Measurements from ENCODE around the gene RBFOX1. TPM values are rescaled to one million over a fixed set of nuclear protein-coding genes. Genes with fewer than 3 reads are reported as not detected.

Gene RBFOX1
- total RNA-seq, 2 experiments from 2014 or later: not detected

GRCh38 chr16:7541026-7541425 lies 208.4 kb downstream of the RBFOX1 start:
- intact Hi-C loops (cut with micrococcal nuclease): no loop called here
- ChIA-PET CTCF (no interaction called here), POLR2A (no interaction called here)
- no peaks in the 10 kb centered on the region for H3K27me3 Mint-ChIP-seq
- no peaks in the 10 kb centered on the region for H3K36me3 Mint-ChIP-seq
- no peaks in the 10 kb centered on the region for H3K4me1 Mint-ChIP-seq (ENCODE audit: low read depth)
- no peak overlapping the region for H3K4me3 Mint-ChIP-seq
- H3K27ac Mint-ChIP-seq: no peak overlapping the region
- H3K9me3 Mint-ChIP-seq: peaks cover 33% of the 10 kb centered on the region
- DNase-seq: no peak

GRCh38 chr16:7545251-7545650 lies 212.6 kb downstream of the RBFOX1 start:
- Mint-ChIP-seq H3K27me3 (no peaks in the 10 kb centered on the region), H3K36me3 (no peaks in the 10 kb centered on the region), H3K27ac (no peak overlapping the region), H3K4me1 (ENCODE audit: low read depth) (no peaks in the 10 kb centered on the region), H3K4me3 (no peak overlapping the region), H3K9me3 (peaks cover 26% of the 10 kb centered on the region)
- ChIA-PET POLR2A (no interaction called here), CTCF (no interaction called here)
- no peak for DNase-seq
- intact Hi-C loops (cut with micrococcal nuclease): no loop called here

- ChIA-PET POLR2A (no interaction called here), CTCF (no interaction called here)
- no peak for DNase-seq
- intact Hi-C loops (cut with micrococcal nuclease): no loop called here
- Mint-ChIP-seq H3K27ac (no peak overlapping the region), H3K9me3 (peaks cover 17% of the 10 kb centered on the region), H3K27me3 (no peaks in the 10 kb centered on the region), H3K4me1 (ENCODE audit: low read depth) (no peaks in the 10 kb centered on the region), H3K36me3 (no peaks in the 10 kb centered on the region), H3K4me3 (no peak overlapping the region)
Observed at GRCh38 chr16:7546948-7547347, 214.3 kb downstream of the RBFOX1 start.

- no peak overlapping the region for H3K4me3 Mint-ChIP-seq
- CTCF ChIA-PET: no interaction called here
- DNase-seq: no peak
- POLR2A ChIA-PET: no interaction called here
- intact Hi-C loops (cut with micrococcal nuclease): no loop called here
- no peaks in the 10 kb centered on the region for H3K36me3 Mint-ChIP-seq
- H3K9me3 Mint-ChIP-seq: peaks cover 22% of the 10 kb centered on the region
- no peaks in the 10 kb centered on the region for H3K27me3 Mint-ChIP-seq
- H3K27ac Mint-ChIP-seq: no peak overlapping the region
- H3K4me1 Mint-ChIP-seq (ENCODE audit: low read depth): no peaks in the 10 kb centered on the region
Observed at GRCh38 chr16:7547736-7548135, 215.1 kb downstream of the RBFOX1 start.

- Mint-ChIP-seq H3K4me1 (ENCODE audit: low read depth) (no peaks in the 10 kb centered on the region), H3K27ac (no peak overlapping the region), H3K4me3 (no peak overlapping the region), H3K27me3 (no peaks in the 10 kb centered on the region), H3K9me3 (peaks cover 22% of the 10 kb centered on the region), H3K36me3 (no peaks in the 10 kb centered on the region)
- ChIA-PET POLR2A (no interaction called here), CTCF (interaction anchor here (0.6 kb wide), 1 partner anchor 69 kb away, joined by 3 read pairs; no protein-coding TSS in a partner anchor)
- intact Hi-C loops (cut with micrococcal nuclease): no loop called here
- DNase-seq: no peak
Observed at GRCh38 chr16:7548796-7549318, 216.2 kb downstream of the RBFOX1 start.

GRCh38 chr16:7550096-7550495 lies 217.5 kb downstream of the RBFOX1 start:
- ChIA-PET CTCF (no interaction called here), POLR2A (no interaction called here)
- H3K36me3 Mint-ChIP-seq: no peaks in the 10 kb centered on the region
- H3K4me3 Mint-ChIP-seq: no peak overlapping the region
- no peak overlapping the region for H3K27ac Mint-ChIP-seq
- H3K27me3 Mint-ChIP-seq: no peaks in the 10 kb centered on the region
- peaks cover 19% of the 10 kb centered on the region for H3K9me3 Mint-ChIP-seq
- intact Hi-C loops (cut with micrococcal nuclease): no loop called here
- no peaks in the 10 kb centered on the region for H3K4me1 Mint-ChIP-seq (ENCODE audit: low read depth)
- DNase-seq: no peak

- Mint-ChIP-seq H3K27me3 (no peaks in the 10 kb centered on the region), H3K4me1 (ENCODE audit: low read depth) (no peaks in the 10 kb centered on the region), H3K27ac (no peak overlapping the region), H3K36me3 (no peaks in the 10 kb centered on the region), H3K4me3 (no peak overlapping the region), H3K9me3 (peaks cover 12% of the 10 kb centered on the region)
- ChIA-PET CTCF (no interaction called here), POLR2A (no interaction called here)
- DNase-seq: no peak
- intact Hi-C loops (cut with micrococcal nuclease): no loop called here
Observed at GRCh38 chr16:7555459-7555858, 222.8 kb downstream of the RBFOX1 start.

- POLR2A ChIA-PET: no interaction called here
- Mint-ChIP-seq H3K4me1 (ENCODE audit: low read depth) (no peaks in the 10 kb centered on the region), H3K4me3 (no peak overlapping the region), H3K27ac (no peak overlapping the region), H3K9me3 (peaks cover 12% of the 10 kb centered on the region), H3K27me3 (no peaks in the 10 kb centered on the region), H3K36me3 (no peaks in the 10 kb centered on the region)
- no peak for DNase-seq
- CTCF ChIA-PET: no interaction called here
- intact Hi-C loops (cut with micrococcal nuclease): no loop called here
Observed at GRCh38 chr16:7561908-7562405, 229.3 kb downstream of the RBFOX1 start.

GRCh38 chr16:7566360-7566759 lies 233.7 kb downstream of the RBFOX1 start:
- Mint-ChIP-seq H3K4me3 (no peak overlapping the region), H3K27ac (no peak overlapping the region), H3K36me3 (no peaks in the 10 kb centered on the region), H3K4me1 (ENCODE audit: low read depth) (no peaks in the 10 kb centered on the region), H3K9me3 (peaks cover 13% of the 10 kb centered on the region), H3K27me3 (no peaks in the 10 kb centered on the region)
- CTCF ChIA-PET: no interaction called here
- intact Hi-C loops (cut with micrococcal nuclease): no loop called here
- POLR2A ChIA-PET: no interaction called here
- no peak for DNase-seq

GRCh38 chr16:7571366-7571765 lies 238.7 kb downstream of the RBFOX1 start:
- no peak for DNase-seq
- no peak overlapping the region for H3K4me3 Mint-ChIP-seq
- no peaks in the 10 kb centered on the region for H3K36me3 Mint-ChIP-seq
- H3K27ac Mint-ChIP-seq: no peak overlapping the region
- intact Hi-C loops (cut with micrococcal nuclease): no loop called here
- POLR2A ChIA-PET: no interaction called here
- CTCF ChIA-PET: no interaction called here
- no peaks in the 10 kb centered on the region for H3K4me1 Mint-ChIP-seq (ENCODE audit: low read depth)
- H3K9me3 Mint-ChIP-seq: peaks cover 14% of the 10 kb centered on the region
- H3K27me3 Mint-ChIP-seq: no peaks in the 10 kb centered on the region

GRCh38 chr16:7577588-7577987 lies 244.9 kb downstream of the RBFOX1 start:
- DNase-seq: no peak
- Mint-ChIP-seq H3K36me3 (no peaks in the 10 kb centered on the region), H3K4me3 (no peak overlapping the region), H3K27ac (no peak overlapping the region), H3K27me3 (no peaks in the 10 kb centered on the region), H3K9me3 (peaks cover 23% of the 10 kb centered on the region), H3K4me1 (ENCODE audit: low read depth) (no peaks in the 10 kb centered on the region)
- ChIA-PET CTCF (no interaction called here), POLR2A (no interaction called here)
- intact Hi-C loops (cut with micrococcal nuclease): no loop called here

- POLR2A ChIA-PET: no interaction called here
- DNase-seq: no peak
- Mint-ChIP-seq H3K4me1 (ENCODE audit: low read depth) (no peaks in the 10 kb centered on the region), H3K9me3 (peaks cover 23% of the 10 kb centered on the region), H3K27me3 (no peaks in the 10 kb centered on the region), H3K4me3 (no peak overlapping the region), H3K36me3 (no peaks in the 10 kb centered on the region), H3K27ac (no peak overlapping the region)
- CTCF ChIA-PET: no interaction called here
- intact Hi-C loops (cut with micrococcal nuclease): no loop called here
Observed at GRCh38 chr16:7579454-7579853, 246.8 kb downstream of the RBFOX1 start.

GRCh38 chr16:7581175-7581574 lies 248.5 kb downstream of the RBFOX1 start:
- CTCF ChIA-PET: no interaction called here
- H3K4me1 Mint-ChIP-seq (ENCODE audit: low read depth): no peaks in the 10 kb centered on the region
- POLR2A ChIA-PET: no interaction called here
- no peak for DNase-seq
- H3K27ac Mint-ChIP-seq: no peak overlapping the region
- no peak overlapping the region for H3K4me3 Mint-ChIP-seq
- H3K9me3 Mint-ChIP-seq: peaks cover 18% of the 10 kb centered on the region
- no peaks in the 10 kb centered on the region for H3K36me3 Mint-ChIP-seq
- H3K27me3 Mint-ChIP-seq: no peaks in the 10 kb centered on the region
- intact Hi-C loops (cut with micrococcal nuclease): no loop called here

GRCh38 chr16:7583396-7583795 lies 250.8 kb downstream of the RBFOX1 start:
- Mint-ChIP-seq H3K27me3 (no peaks in the 10 kb centered on the region), H3K4me3 (no peak overlapping the region), H3K27ac (no peak overlapping the region), H3K4me1 (ENCODE audit: low read depth) (no peaks in the 10 kb centered on the region), H3K9me3 (peaks cover 10% of the 10 kb centered on the region), H3K36me3 (no peaks in the 10 kb centered on the region)
- intact Hi-C loops (cut with micrococcal nuclease): no loop called here
- POLR2A ChIA-PET: no interaction called here
- DNase-seq: no peak
- CTCF ChIA-PET: no interaction called here

Measured in activated CD4-positive, alpha-beta memory T cell treated with anti-CD3 and anti-CD28 coated beads for 36 hours (primary cell).